Stimulated activated CD4-positive, alpha-beta T cell treated with anti-CD3 and anti-CD28 coated beads, Interleukin-12 subunit alpha, Interleukin-12 subunit beta, amount 100 ng/mL, for 4 hours (primary cell): ENCODE measurements around the gene LINGO3.
A peak's percentile ranks its signal among the peaks of the same experiment; 100 is the strongest.

Source experiments
- DNase-seq: peaks from one replicate; pipeline ENCODE4 v3.0.0-alpha.2; 2020

The LINGO3 gene

GRCh38 chr19:2338751-2339643 lies 31.0 kb upstream of the LINGO3 start:
- no peak for DNase-seq

- DNase-seq: no peak
Observed at GRCh38 chr19:2338055-2338615, 30.2 kb upstream of the LINGO3 start.

GRCh38 chr19:2337329-2337707 lies 29.4 kb upstream of the LINGO3 start:
- DNase-seq: no peak

- DNase-seq: no peak
Observed at GRCh38 chr19:2336528-2337328, 28.8 kb upstream of the LINGO3 start.

GRCh38 chr19:2335848-2336247 lies 27.9 kb upstream of the LINGO3 start:
- no peak for DNase-seq

GRCh38 chr19:2334986-2335846 lies 27.3 kb upstream of the LINGO3 start:
- DNase-seq: no peak

GRCh38 chr19:2334426-2334825 lies 26.5 kb upstream of the LINGO3 start:
- no peak for DNase-seq

- DNase-seq: no peak
Observed at GRCh38 chr19:2333807-2334211, 25.9 kb upstream of the LINGO3 start.

GRCh38 chr19:2333027-2333806 lies 25.3 kb upstream of the LINGO3 start:
- DNase-seq: no peak

- no peak for DNase-seq
Observed at GRCh38 chr19:2332341-2333026, 24.5 kb upstream of the LINGO3 start.

- no peak for DNase-seq
Observed at GRCh38 chr19:2331601-2332246, 23.8 kb upstream of the LINGO3 start.

GRCh38 chr19:2330632-2331284 lies 22.8 kb upstream of the LINGO3 start:
- no peak for DNase-seq

GRCh38 chr19:2330255-2330631 lies 22.3 kb upstream of the LINGO3 start:
- DNase-seq: no peak

- DNase-seq: no peak
Observed at GRCh38 chr19:2329501-2329916, 21.6 kb upstream of the LINGO3 start.

- no peak for DNase-seq
Observed at GRCh38 chr19:2329149-2329478, 21.2 kb upstream of the LINGO3 start.

- DNase-seq: peak; percentile 89
Observed at GRCh38 chr19:2328401-2329148, 20.6 kb upstream of the LINGO3 start, which contains the start of the genes LSM7 and SPPL2B. Gene LSM7, minus strand, starts transcription at chr19:2328586. Its CDS starts 20 bp downstream, at chr19:2328566. Gene SPPL2B, plus strand, starts transcription at chr19:2328684. Its CDS starts 26 bp downstream, at chr19:2328710.

- peak; percentile 47 for DNase-seq
Observed at GRCh38 chr19:2327773-2328400, 19.9 kb upstream of the LINGO3 start.

GRCh38 chr19:2326699-2327360 lies 18.9 kb upstream of the LINGO3 start:
- DNase-seq: no peak
